ENCODE measurements around the gene KRTAP5-10. TPM values are rescaled to one million over a fixed set of nuclear protein-coding genes. Genes with fewer than 3 reads are reported as not detected.
"Not testable (repeated sequence)": the region's sequence is repeated elsewhere in the genome, so short reads cannot be mapped to it uniquely, and the experiment has no call there.

The KRTAP5-10 gene
- total and polyA plus RNA-seq, 8 donors = 0.14 to 0.27 TPM; not detected in 6

DNA sequence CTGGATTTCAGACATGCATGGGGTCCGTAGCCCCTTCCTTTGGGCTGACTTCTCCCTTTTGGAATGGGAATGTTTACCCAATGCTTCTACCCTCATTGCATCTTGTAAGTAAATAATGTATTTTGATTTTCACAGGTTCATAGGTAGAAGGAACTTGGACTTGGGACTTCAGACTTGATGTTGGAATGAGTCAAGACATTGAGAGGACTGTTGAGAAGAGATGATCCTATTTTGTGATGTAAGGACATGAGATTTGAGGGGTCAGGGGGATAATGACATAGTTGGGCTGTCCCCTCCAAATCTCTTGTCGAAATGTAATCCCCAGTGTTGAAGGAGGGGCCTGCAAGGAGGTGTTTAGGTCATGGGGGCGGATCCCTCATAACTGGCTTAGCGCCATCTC, 933 bp upstream of the KRTAP5-10 start:
- H3K4me3 ChIP-seq = no peak overlapping the region
- H3K27ac ChIP-seq = no peak overlapping the region
- H3K4me1 ChIP-seq = no peaks in the 10 kb centered on the region
- no peaks in the 10 kb centered on the region for H3K36me3 ChIP-seq
- ATAC-seq = no peak
- no peaks in the 10 kb centered on the region for H3K9me3 ChIP-seq
- TF ChIP-seq CTCF (IDR thresholded peaks at IDR 0.05) = no peak
- DNase-seq = no peak
- H3K27me3 ChIP-seq = peaks cover 0 to 17% of the 10 kb centered on the region in 2 donors
- intact Hi-C loops (cut with DNase I) = no loop called here

DNA sequence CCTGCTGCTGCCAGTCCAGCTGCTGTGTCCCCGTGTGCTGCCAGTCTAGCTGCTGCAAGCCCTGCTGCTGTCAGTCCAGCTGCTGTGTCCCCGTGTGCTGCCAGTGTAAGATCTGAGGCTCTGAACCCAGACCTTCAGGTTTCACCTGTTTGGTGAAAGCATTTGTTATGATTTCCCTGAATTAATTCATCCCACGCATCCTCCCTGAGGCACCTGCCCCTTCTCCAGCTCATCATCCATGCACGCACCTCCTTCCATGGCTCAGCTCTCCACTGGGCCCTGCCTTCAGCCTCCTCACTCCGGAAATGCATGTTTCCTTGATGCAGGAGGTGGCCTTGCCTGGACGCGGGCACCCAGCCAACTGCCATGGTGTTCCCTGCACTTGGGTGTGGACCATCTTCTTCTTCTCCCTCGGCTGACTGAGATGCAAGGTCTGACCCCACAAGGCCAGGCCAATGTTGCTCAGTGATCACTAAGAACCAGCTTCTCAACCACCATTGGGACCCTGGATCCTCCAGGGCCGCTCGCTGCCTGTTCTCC, 788 bp downstream of the KRTAP5-10 start:
- ATAC-seq (no peak), DNase-seq (no peak)
- H3K27ac ChIP-seq = no peak overlapping the region
- H3K4me3 ChIP-seq = no peak overlapping the region
- H3K27me3 ChIP-seq = peaks cover 0 to 17% of the 10 kb centered on the region in 2 donors
- TF ChIP-seq CTCF (IDR thresholded peaks at IDR 0.05) = no peak
- no peaks in the 10 kb centered on the region for H3K4me1 ChIP-seq
- no peaks in the 10 kb centered on the region for H3K36me3 ChIP-seq
- H3K9me3 ChIP-seq = no peaks in the 10 kb centered on the region
- intact Hi-C loops (cut with DNase I) = no loop called here

GRCh38 chr11:71566626-71567599, 1.6 kb downstream of the KRTAP5-10 start:
- H3K4me3 ChIP-seq; H3K9me3 ChIP-seq; intact Hi-C loops (cut with DNase I); ATAC-seq; DNase-seq; H3K27ac ChIP-seq; H3K4me1 ChIP-seq; H3K36me3 ChIP-seq: not testable (repeated sequence)
- H3K27me3 ChIP-seq = peaks cover 0 to 17% of the 10 kb centered on the region in 2 donors

- H3K36me3 ChIP-seq; DNase-seq; H3K9me3 ChIP-seq; H3K27ac ChIP-seq; H3K4me3 ChIP-seq; H3K4me1 ChIP-seq; intact Hi-C loops (cut with DNase I); ATAC-seq: not testable (repeated sequence)
- H3K27me3 ChIP-seq = peaks cover 0 to 17% of the 10 kb centered on the region in 2 donors
Measured at GRCh38 chr11:71567633-71568032, 2.3 kb downstream of the KRTAP5-10 start.

- Histone ChIP-seq H3K9me3 (no peaks in the 10 kb centered on the region), H3K36me3 (no peaks in the 10 kb centered on the region), H3K27me3 (peaks cover 0 to 12% of the 10 kb centered on the region in 2 donors), H3K4me3 (no peak overlapping the region), H3K4me1 (no peaks in the 10 kb centered on the region), H3K27ac (no peak overlapping the region)
- DNase-seq = peak in 2 of 4 donors; percentile 8 to 59
- ATAC-seq = peak; percentile 31
- intact Hi-C loops (cut with DNase I) = no loop called here
- no peak for TF ChIP-seq CTCF (IDR thresholded peaks at IDR 0.05)
Measured at GRCh38 chr11:71568704-71569349, 3.5 kb downstream of the KRTAP5-10 start.

DNA sequence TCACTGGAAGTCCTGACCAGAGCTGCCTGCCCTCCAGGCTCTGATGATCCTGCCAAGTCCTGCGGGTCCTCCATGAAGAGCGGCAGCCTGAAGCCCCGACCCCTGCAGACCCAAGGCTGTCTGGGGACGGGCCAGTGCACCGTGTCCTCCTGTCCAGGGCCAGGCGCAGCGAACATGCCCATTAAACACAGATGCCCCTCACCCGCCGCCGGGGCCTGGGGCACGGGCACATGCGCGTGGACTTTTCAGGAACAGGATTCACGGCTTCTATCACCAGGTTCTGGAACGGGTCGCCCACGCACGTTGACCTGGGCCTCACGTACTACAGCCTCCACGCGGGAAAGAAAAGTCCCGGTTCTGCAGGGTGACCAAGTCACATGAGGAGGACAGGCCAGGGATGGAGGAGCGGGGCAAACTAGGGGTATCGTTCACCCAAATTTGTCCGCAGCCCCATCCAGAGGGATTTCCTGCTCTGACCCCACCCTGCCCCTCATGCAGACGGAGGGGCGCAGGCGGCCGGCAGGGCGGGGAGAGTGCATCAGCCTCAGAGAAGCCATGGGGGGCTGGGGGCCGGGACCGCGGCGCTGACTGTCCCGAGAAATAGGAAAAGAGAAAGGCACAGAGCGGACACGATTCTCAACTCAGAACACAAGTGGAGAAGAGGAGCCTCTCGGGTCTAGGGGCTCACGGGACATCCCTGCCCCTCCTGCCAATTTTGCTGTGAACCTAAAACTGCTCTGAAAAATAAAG, 5.9 kb downstream of the KRTAP5-10 start:
- intact Hi-C loops (cut with DNase I); H3K27me3 ChIP-seq; ATAC-seq; H3K36me3 ChIP-seq; DNase-seq; H3K4me1 ChIP-seq; H3K27ac ChIP-seq; H3K9me3 ChIP-seq; H3K4me3 ChIP-seq: not testable (repeated sequence)

All from left lung (tissue), 10 donors.